ENCODE measurements around the gene SLC38A4. TPM values are rescaled to one million over a fixed set of nuclear protein-coding genes. Genes with fewer than 3 reads are reported as not detected.

Gene SLC38A4
- total RNA-seq, 1 experiment from 2014 or later, result 0.96 TPM

- H3K79me1 ChIP-seq (ENCODE audit: insufficient read depth, low read depth, low read length, poor library complexity, severe bottlenecking), result no peaks in the 10 kb centered on the region
- H3K23ac ChIP-seq (ENCODE audit: insufficient read length, low read depth, low read length), result no peak overlapping the region
- no peaks in the 10 kb centered on the region for H3K27me3 ChIP-seq (ENCODE audit: insufficient read depth, low read length)
- no peak overlapping the region for H2BK12ac ChIP-seq (ENCODE audit: insufficient read length, low read depth, low read length)
- H3K56ac ChIP-seq (ENCODE audit: insufficient read length, low read depth, low read length), result no peak overlapping the region
- H3K4me2 ChIP-seq (ENCODE audit: insufficient read depth, insufficient read length, low read length), result no peak overlapping the region
- no peaks in the 10 kb centered on the region for H3K9me3 ChIP-seq (ENCODE audit: control insufficient read depth, low read depth, low read length)
- no peak overlapping the region for H3K4ac ChIP-seq (ENCODE audit: low read depth, low read length)
- no peak overlapping the region for H2BK15ac ChIP-seq (ENCODE audit: low read depth, low read length)
- no peak overlapping the region for H3K27ac ChIP-seq (ENCODE audit: insufficient read length, low read depth, low read length)
- no peaks in the 10 kb centered on the region for H3K23me2 ChIP-seq (ENCODE audit: insufficient read length, low read depth, low read length, poor library complexity, severe bottlenecking)
- no peak overlapping the region for H2BK120ac ChIP-seq (ENCODE audit: low read depth, low read length, poor library complexity, severe bottlenecking)
- no peaks in the 10 kb centered on the region for H4K20me1 ChIP-seq (ENCODE audit: control insufficient read depth, insufficient read depth, insufficient read length)
- no peak overlapping the region for H3T11ph ChIP-seq (ENCODE audit: low read length)
- H3K18ac ChIP-seq (ENCODE audit: insufficient read length, low read depth, low read length), result no peak overlapping the region
- Mint-ChIP-seq H3K4me3 (no peak overlapping the region), H3K9me3 (no peaks in the 10 kb centered on the region), H3K27ac (no peak overlapping the region), H3K27me3 (ENCODE audit: low read depth) (no peaks in the 10 kb centered on the region), H3K36me3 (ENCODE audit: insufficient read depth in 1 of 3, low read depth in 3 of 3) (no peaks in the 10 kb centered on the region; a peak in 1 of 7 replicates), H3K4me1 (peaks cover 14 to 19% of the 10 kb centered on the region in 2 experiments)
- H4K5ac ChIP-seq (ENCODE audit: insufficient read length, low read depth, low read length), result no peak overlapping the region
- no peaks in the 10 kb centered on the region for H3K79me2 ChIP-seq (ENCODE audit: insufficient read depth, low read length)
- TF ChIP-seq CTCF (conservative IDR thresholded peaks at IDR 0.05), result no peak
- no peak overlapping the region for H2BK5ac ChIP-seq (ENCODE audit: insufficient read length, low read length)
- no peak overlapping the region for H2BK20ac ChIP-seq (ENCODE audit: low read depth, low read length, poor library complexity, severe bottlenecking)
- H3K4me1 ChIP-seq (ENCODE audit: insufficient read depth, low read length), result no peaks in the 10 kb centered on the region
- H3K14ac ChIP-seq (ENCODE audit: insufficient read depth, low read length), result no peak overlapping the region
- no peak overlapping the region for H2AFZ ChIP-seq (ENCODE audit: low read length)
- H3K9ac ChIP-seq (ENCODE audit: extremely low read depth, insufficient read length, low read length), result no peak overlapping the region
- no peak overlapping the region for H4K91ac ChIP-seq (ENCODE audit: insufficient read length, low read depth, low read length)
- no peak for DNase-seq
- H2AK5ac ChIP-seq (ENCODE audit: insufficient read length, low read length), result no peak overlapping the region
- H4K8ac ChIP-seq (replicated peaks; ENCODE audit: insufficient read length, low read depth, low read length), result no peak overlapping the region
Observed at GRCh38 chr12:46774322-46774633, 51.5 kb downstream of the SLC38A4 start.
